Glutamatergic neuron (in vitro differentiated cells): ENCODE results near the gene FAP. TPM values are rescaled to one million over a fixed set of nuclear protein-coding genes. Genes with fewer than 3 reads are reported as not detected.

ENCODE experiments used
- DNase-seq: peaks from one replicate; pipeline ENCODE4 v3.0.0; 2022
- H3K27ac Mint-ChIP-seq: one replicate; pipeline ENCODE4 v1.8.0; 2020; ENCODE audit warnings: mild to moderate bottlenecking, mixed read lengths, inconsistent platforms; ENCODE audit not compliant: unreplicated experiment
- H3K27me3 Mint-ChIP-seq: one replicate; pipeline ENCODE4 v1.8.0; 2020; ENCODE audit warnings: mild to moderate bottlenecking, moderate library complexity, mixed read lengths, inconsistent platforms; ENCODE audit not compliant: unreplicated experiment
- H3K36me3 Mint-ChIP-seq: one replicate; pipeline ENCODE4 v1.8.0; 2020; ENCODE audit warnings: mild to moderate bottlenecking, mixed read lengths, inconsistent platforms; ENCODE audit not compliant: unreplicated experiment
- H3K4me1 Mint-ChIP-seq: one replicate; pipeline ENCODE4 v1.8.0; 2020; ENCODE audit warnings: mild to moderate bottlenecking, low read depth, mixed read lengths, inconsistent platforms; ENCODE audit not compliant: unreplicated experiment
- H3K4me3 Mint-ChIP-seq: one replicate; pipeline ENCODE4 v1.8.0; 2020; ENCODE audit warnings: mild to moderate bottlenecking, mixed read lengths, inconsistent platforms; ENCODE audit not compliant: unreplicated experiment
- H3K9me3 Mint-ChIP-seq: one replicate; pipeline ENCODE4 v1.8.0; 2020; ENCODE audit warnings: mild to moderate bottlenecking, moderate library complexity, mixed read lengths, inconsistent platforms; ENCODE audit not compliant: unreplicated experiment
- total RNA-seq: library from RNA; stranded (reverse); fragmentation: NEBNext Ultra II Directional; extraction: Animal tissue kit (Norgen Biotek cat#: 25700); gene quantifications from one replicate; pipeline ENCODE4 v1.2.1, GENCODE V29; 2021; ENCODE audit not compliant: unreplicated experiment
- TF ChIP-seq, protein P1 (sequence below): fragments of 200-600 bp; sonication (generic); IDR thresholded peaks from one replicate; pipeline ENCODE4 v1.5.0; 2021; ENCODE audit not compliant: partially characterized antibody, unreplicated experiment

Gene FAP
- total RNA-seq, 1 donor from 2014 or later, result not detected

DNA sequence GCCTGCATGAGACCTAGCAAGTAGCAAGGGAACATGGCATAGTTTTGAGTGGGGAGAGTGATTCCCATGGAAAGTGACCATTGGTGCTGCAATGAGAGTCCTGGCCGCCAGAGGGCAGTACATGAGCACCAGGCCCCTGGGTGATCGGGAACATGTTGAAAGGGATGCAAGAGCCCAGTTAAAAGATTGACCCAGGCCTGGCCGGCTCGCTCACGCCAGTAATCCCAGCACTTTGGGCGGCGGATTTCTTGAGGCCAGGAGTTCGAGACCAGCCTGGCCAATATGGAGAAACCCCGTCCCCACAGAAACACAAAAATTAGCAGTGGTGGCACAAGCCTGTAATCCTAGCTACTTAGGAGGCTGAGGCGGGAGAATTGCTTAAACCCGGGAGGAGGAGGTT, 22.2 kb downstream of the FAP start:
- no peaks in the 10 kb centered on the region for H3K36me3 Mint-ChIP-seq
- no peak overlapping the region for H3K27ac Mint-ChIP-seq
- TF ChIP-seq, protein P1, sequence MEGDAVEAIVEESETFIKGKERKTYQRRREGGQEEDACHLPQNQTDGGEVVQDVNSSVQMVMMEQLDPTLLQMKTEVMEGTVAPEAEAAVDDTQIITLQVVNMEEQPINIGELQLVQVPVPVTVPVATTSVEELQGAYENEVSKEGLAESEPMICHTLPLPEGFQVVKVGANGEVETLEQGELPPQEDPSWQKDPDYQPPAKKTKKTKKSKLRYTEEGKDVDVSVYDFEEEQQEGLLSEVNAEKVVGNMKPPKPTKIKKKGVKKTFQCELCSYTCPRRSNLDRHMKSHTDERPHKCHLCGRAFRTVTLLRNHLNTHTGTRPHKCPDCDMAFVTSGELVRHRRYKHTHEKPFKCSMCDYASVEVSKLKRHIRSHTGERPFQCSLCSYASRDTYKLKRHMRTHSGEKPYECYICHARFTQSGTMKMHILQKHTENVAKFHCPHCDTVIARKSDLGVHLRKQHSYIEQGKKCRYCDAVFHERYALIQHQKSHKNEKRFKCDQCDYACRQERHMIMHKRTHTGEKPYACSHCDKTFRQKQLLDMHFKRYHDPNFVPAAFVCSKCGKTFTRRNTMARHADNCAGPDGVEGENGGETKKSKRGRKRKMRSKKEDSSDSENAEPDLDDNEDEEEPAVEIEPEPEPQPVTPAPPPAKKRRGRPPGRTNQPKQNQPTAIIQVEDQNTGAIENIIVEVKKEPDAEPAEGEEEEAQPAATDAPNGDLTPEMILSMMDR, result peak; percentile 89
- peaks cover 3% of the 10 kb centered on the region for H3K4me1 Mint-ChIP-seq
- no peaks in the 10 kb centered on the region for H3K9me3 Mint-ChIP-seq
- H3K27me3 Mint-ChIP-seq, result no peaks in the 10 kb centered on the region
- DNase-seq, result peak; percentile 79
- no peak overlapping the region for H3K4me3 Mint-ChIP-seq

DNA sequence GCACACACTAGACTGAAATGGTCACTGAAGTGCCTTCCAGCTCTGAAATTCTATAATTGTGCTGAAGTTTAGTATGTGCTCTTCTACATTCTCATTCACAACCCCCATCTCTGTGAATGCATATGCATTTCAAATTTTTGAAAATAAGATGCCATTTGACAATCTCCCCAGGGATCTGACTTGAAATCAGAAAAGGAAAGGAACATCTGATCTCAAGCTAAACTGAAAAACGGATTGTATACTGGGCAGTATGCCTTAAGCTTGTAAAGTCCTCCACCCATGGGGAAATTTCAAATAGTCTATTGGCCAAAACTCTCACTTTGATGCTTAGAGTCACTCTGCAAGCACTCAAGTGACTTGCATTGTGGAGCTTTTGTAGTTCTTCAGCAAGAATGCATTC, 22.9 kb downstream of the FAP start:
- H3K4me3 Mint-ChIP-seq, result no peak overlapping the region
- H3K9me3 Mint-ChIP-seq, result no peaks in the 10 kb centered on the region
- no peak for DNase-seq
- TF ChIP-seq, protein P1, result no peak
- H3K27me3 Mint-ChIP-seq, result no peaks in the 10 kb centered on the region
- H3K36me3 Mint-ChIP-seq, result no peaks in the 10 kb centered on the region
- peaks cover 3% of the 10 kb centered on the region for H3K4me1 Mint-ChIP-seq
- no peak overlapping the region for H3K27ac Mint-ChIP-seq

DNA sequence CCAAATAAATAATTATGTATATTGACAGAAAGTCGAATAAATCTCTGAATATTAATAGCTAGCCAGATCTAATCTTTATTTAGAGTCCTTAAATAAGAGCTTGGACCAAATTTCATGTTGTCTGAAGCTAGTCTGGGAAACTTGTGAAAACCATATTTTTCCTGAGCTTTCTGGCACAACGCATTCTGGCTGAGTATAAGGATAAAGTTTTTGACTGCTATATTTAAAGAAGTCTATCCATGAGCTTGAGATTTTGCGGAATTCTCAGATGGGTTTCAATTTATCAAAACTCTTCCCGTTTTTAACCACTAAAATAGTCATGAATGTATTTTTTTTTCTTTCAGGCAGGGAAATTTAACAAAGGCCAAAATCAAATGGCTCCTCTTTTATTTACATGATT, 23.8 kb downstream of the FAP start:
- no peaks in the 10 kb centered on the region for H3K27me3 Mint-ChIP-seq
- H3K36me3 Mint-ChIP-seq, result no peaks in the 10 kb centered on the region
- peaks cover 3% of the 10 kb centered on the region for H3K4me1 Mint-ChIP-seq
- no peak for DNase-seq
- no peaks in the 10 kb centered on the region for H3K9me3 Mint-ChIP-seq
- TF ChIP-seq, protein P1, result no peak
- no peak overlapping the region for H3K4me3 Mint-ChIP-seq
- no peak overlapping the region for H3K27ac Mint-ChIP-seq

DNA sequence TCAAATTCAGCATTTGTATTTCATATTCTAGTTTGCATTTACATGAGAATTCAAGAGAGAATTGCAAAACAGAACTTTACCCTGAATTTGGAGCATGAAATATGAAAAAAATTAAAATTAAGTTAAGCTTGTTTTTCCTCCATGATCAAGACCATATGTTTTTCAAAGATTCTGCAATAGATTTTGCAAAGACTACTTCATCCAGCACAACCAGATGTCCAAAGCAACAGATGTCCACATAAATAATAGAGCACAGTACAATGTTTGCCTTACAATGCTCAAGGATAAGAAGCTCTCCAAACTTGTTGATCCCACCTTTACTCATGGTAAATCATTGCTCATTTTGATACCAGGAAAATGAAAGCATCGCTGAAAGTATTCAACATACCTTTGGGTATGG, 25.6 kb downstream of the FAP start:
- H3K4me1 Mint-ChIP-seq, result peaks cover 3% of the 10 kb centered on the region
- no peaks in the 10 kb centered on the region for H3K27me3 Mint-ChIP-seq
- H3K36me3 Mint-ChIP-seq, result no peaks in the 10 kb centered on the region
- TF ChIP-seq, protein P1, result no peak
- DNase-seq, result no peak
- H3K9me3 Mint-ChIP-seq, result no peaks in the 10 kb centered on the region
- no peak overlapping the region for H3K4me3 Mint-ChIP-seq
- no peak overlapping the region for H3K27ac Mint-ChIP-seq

DNA sequence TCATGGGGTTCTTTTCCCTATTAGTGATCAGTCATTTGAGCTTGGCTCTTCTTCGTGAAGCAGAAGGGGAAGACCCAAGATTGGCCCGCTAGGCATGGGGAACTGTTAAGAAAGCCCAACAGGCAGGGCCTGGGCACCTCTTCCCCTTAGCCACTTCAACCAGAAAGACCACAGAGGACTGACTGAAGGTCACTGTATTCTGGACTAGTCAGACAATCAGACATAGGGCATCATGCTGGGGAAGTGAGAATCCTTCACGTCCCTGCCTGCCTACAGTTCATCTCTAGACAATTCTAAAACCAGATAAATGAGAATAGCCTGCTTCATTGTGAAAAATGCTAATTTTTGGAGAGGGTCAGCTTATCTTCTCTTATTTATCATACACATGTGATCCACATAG, 28.1 kb downstream of the FAP start:
- TF ChIP-seq, protein P1, result no peak
- DNase-seq, result no peak
- Mint-ChIP-seq H3K4me1 (peaks cover 3% of the 10 kb centered on the region), H3K4me3 (no peak overlapping the region), H3K27ac (no peak overlapping the region), H3K9me3 (no peaks in the 10 kb centered on the region), H3K36me3 (no peaks in the 10 kb centered on the region), H3K27me3 (no peaks in the 10 kb centered on the region)
